Large intestine (tissue), 3 donors: Measurements from ENCODE around the gene DTX3. TPM values are rescaled to one million over a fixed set of nuclear protein-coding genes. Genes with fewer than 3 reads are reported as not detected.
"Not testable (repeated sequence)": the region's sequence is repeated elsewhere in the genome, so short reads cannot be mapped to it uniquely, and the experiment has no call there.

ENCODE experiments used
- DNase-seq, 2 donors: peaks; one replicate each; pipeline versions ENCODE4 v3.0.0 to v3.0.0-alpha.2; 2013
- H3K27ac ChIP-seq: one replicate; pipeline ENCODE4 v1.5.1; 2013; ENCODE audit warnings: low read length
- H3K27me3 ChIP-seq: 2 replicates; pipeline ENCODE4 v1.6.1; 2013; ENCODE audit warnings: low read length; ENCODE audit not compliant: control insufficient read depth, insufficient read depth
- H3K36me3 ChIP-seq: 2 replicates; pipeline ENCODE4 v1.6.1; 2013; ENCODE audit warnings: low read length; ENCODE audit not compliant: control insufficient read depth, insufficient read depth
- H3K4me1 ChIP-seq: one replicate; pipeline ENCODE4 v1.6.1; 2013; ENCODE audit warnings: low read length; ENCODE audit not compliant: control insufficient read depth, insufficient read depth
- H3K4me3 ChIP-seq: one replicate; pipeline ENCODE4 v1.5.1; 2013; ENCODE audit warnings: low read length
- H3K9me3 ChIP-seq: one replicate; pipeline ENCODE4 v1.6.1; 2013; ENCODE audit warnings: mild to moderate bottlenecking, low read depth, low read length, moderate library complexity; ENCODE audit not compliant: control insufficient read depth
- WGBS: methylation state at CpG from one replicate; pipeline ENCODE4 v1.1.5; 2013; ENCODE audit warnings: low lambda C conversion rate; ENCODE audit not compliant: insufficient coverage; 5-methylcytosine and 5-hydroxymethylcytosine counted together
- polyA plus RNA-seq: library from polyadenylated mRNA; unstranded; fragments of 120-200 nt; gene quantifications from one replicate; pipeline ENCODE4 v1.2.1, GENCODE V29; 2013

The DTX3 gene
- polyA plus RNA-seq, 1 donor: 25.9 TPM

- H3K4me1 ChIP-seq: peaks cover 8% of the 10 kb centered on the region
- no peak for DNase-seq
- WGBS: no CpG with 5 or more reads among the region's 10 CpGs
- H3K36me3 ChIP-seq: peaks cover 4% of the 10 kb centered on the region
- H3K9me3 ChIP-seq: no peaks in the 10 kb centered on the region
- no peak overlapping the region for H3K4me3 ChIP-seq
- no peak overlapping the region for H3K27ac ChIP-seq
- H3K27me3 ChIP-seq: peaks cover 91% of the 10 kb centered on the region
Observed at GRCh38 chr12:57613427-57614109, 8.9 kb downstream of the DTX3 start.

DNA sequence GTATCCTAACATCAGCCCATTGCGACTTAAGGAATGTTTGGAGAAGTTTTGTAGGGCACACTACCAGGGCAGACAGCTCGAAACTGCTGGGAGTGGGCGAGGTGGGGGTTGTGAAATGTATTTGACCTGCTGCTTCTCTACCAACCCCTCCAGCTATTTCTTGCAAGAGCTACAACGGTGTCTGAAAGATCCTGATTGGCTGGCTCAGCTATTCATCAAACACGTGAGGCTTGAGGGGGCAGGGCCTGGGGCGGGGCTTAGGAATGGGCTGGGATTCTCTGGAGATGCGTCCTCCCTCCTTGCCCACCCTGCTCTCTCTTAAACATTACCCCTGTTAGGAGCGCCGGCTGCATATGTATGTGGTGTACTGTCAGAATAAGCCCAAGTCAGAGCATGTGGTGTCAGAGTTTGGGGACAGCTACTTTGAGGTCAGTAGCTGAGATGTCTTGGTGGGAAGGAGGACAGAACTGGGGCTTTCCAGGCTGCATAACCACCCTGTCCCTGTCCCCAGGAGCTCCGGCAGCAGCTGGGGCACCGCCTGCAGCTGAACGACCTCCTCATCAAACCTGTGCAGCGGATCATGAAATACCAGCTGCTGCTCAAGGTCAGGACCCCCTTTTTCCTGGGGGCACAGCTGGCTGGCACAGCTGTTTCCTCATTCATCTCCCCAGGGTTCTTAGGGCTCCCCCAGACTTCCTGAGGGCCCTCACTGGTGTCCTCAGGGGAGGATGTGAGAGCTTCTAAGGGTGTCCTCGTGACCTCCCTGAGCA lies 9.7 kb downstream of the DTX3 start:
- peaks cover 4% of the 10 kb centered on the region for H3K36me3 ChIP-seq
- no peak for DNase-seq
- no CpG with 5 or more reads among the region's 14 CpGs for WGBS
- no peak overlapping the region for H3K4me3 ChIP-seq
- H3K27me3 ChIP-seq: peaks cover 96% of the 10 kb centered on the region
- peaks cover 10% of the 10 kb centered on the region for H3K4me1 ChIP-seq
- no peak overlapping the region for H3K27ac ChIP-seq
- no peaks in the 10 kb centered on the region for H3K9me3 ChIP-seq

DNA sequence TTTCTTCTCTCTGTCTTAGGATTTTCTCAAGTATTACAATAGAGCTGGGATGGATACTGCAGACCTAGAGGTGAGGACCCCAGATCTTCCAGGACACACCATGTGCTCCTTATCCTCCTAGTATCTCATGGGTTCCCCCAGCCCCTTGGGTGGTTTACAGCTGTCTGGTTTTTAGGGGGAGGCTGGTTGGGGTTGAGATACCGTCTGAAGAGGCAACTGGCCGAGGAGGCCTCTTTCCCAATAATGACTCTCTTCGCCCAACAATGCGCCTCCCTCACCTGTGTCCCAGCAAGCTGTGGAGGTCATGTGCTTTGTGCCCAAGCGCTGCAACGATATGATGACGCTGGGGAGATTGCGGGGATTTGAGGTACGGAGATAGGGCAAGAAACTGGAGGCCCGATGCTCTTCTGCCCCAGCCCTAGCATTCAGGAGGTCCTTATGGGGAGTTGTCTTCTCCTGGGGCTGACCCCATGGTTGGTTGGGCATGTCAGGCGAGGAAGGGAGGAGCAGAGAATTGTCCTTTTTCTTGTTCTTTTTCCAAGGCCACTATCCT lies 10.4 kb downstream of the DTX3 start:
- Histone ChIP-seq H3K4me3 (no peak overlapping the region), H3K27me3 (peaks cover 97% of the 10 kb centered on the region), H3K27ac (no peak overlapping the region), H3K4me1 (peaks cover 13% of the 10 kb centered on the region), H3K36me3 (peaks cover 4% of the 10 kb centered on the region), H3K9me3 (no peaks in the 10 kb centered on the region)
- DNase-seq: no peak
- WGBS: no CpG with 5 or more reads among the region's 11 CpGs

DNA sequence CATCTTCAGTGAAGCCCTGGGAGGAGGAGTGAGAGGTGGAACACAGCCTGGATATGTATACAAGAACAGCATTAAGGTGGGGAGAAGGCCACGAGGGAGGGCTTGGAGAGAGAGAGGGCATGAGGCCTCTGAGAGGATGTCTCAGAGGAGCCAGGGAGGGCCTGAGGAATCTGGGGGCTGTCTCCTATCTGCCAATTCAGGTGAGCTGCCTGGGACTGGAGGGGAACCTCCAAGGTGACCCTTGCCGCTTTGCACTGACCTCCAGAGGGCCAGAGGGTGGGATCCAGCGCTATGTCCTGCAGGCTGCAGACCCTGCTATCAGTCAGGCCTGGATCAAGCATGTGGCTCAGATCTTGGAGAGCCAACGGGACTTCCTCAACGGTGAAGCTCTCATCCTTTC lies 11.0 kb downstream of the DTX3 start:
- Histone ChIP-seq H3K4me1 (peaks cover 10% of the 10 kb centered on the region), H3K9me3 (peaks cover under 1% of the 10 kb centered on the region), H3K36me3 (peaks cover 4% of the 10 kb centered on the region), H3K27ac (no peak overlapping the region), H3K4me3 (no peak overlapping the region), H3K27me3 (peaks cover 97% of the 10 kb centered on the region)
- WGBS: no CpG with 5 or more reads among the region's 5 CpGs
- no peak for DNase-seq

DNA sequence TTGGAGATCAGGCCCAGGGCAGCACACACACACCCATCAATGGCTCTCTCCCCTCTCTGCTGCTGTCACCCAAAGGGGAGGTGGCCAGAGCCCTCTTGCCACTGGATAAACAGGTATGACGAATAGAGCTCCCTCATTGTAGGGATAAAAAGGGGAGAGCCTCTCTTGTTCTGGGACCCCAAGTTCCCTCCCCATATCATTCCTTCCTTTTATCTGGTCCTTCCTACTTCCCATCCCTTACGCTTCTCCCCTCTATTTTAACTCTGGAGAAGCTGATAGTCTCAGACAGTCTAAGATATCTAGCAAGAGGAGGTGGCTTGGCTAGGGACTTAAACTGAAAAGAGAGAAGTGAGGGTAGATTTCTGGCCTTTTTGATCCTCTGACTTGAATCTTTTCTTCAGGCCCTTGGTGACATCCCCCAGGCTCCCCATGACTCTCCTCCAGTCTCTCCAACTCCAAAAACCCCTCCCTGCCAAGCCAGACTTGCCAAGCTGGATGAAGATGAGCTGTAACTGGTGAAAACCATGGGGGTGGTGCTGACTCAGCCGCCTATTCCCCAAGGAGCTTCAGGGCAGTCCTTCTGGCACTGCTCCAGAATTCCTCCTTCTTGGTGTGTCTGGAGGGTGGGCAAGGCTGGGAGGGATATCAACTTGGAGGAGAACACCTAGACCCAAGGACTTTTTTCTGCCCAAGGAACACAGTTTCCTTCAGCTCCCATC lies 11.9 kb downstream of the DTX3 start:
- no peak for DNase-seq

DNA sequence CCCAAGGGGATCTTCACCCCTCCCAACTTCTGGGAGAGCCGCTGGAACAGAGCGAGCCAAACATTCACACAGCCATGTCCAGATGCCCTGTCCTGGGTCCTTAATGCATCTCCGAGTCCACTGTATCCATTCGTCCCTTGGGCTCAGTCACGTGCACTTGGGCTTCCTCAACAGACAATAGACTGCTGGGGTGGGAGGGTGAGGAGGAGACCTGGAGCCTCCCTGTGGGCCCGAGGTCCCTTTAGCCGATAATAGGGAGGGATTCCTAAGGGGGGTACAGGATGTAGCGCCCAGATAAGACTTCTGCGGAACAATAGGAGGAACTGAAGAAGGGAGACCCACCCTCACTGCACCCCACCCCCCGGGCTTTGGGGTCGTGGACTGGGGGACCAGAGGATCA lies 13.3 kb downstream of the DTX3 start:
- Histone ChIP-seq H3K27ac (no peak overlapping the region), H3K27me3 (peaks cover 98% of the 10 kb centered on the region), H3K9me3 (peaks cover 10% of the 10 kb centered on the region), H3K4me1 (peaks cover 15% of the 10 kb centered on the region), H3K36me3 (peaks cover 4% of the 10 kb centered on the region), H3K4me3 (no peak overlapping the region)
- WGBS: no CpG with 5 or more reads among the region's 11 CpGs
- DNase-seq: no peak

More for the DNA sequence above, 11.9 kb downstream of the DTX3 start:
- peaks cover 8% of the 10 kb centered on the region for H3K9me3 ChIP-seq
- H3K27me3 ChIP-seq: peaks cover 97% of the 10 kb centered on the region
- no CpG with 5 or more reads among the region's 3 CpGs for whole genome bisulfite sequencing
- H3K36me3 ChIP-seq: peaks cover 4% of the 10 kb centered on the region
- no peak overlapping the region for H3K27ac ChIP-seq
- peaks cover 13% of the 10 kb centered on the region for H3K4me1 ChIP-seq
- H3K4me3 ChIP-seq: no peak overlapping the region

DNA sequence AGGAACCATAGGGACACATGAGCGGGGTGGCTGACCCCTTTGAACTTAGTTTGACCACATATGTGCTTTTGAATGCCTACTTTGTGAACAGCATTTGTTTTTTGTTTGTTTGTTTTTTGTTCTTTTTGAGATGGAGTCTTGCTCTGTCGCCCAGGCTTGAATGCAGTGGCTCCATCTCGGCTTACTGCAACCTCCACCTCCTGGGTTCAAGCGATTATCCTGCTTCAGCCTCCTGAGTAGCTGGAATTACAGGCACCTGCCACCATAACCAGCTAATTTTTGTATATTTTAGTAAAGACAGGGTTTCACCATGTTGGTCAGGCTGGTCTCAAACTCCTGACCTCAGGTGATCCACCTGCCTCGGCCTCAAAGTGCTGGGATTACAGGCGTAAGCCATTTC lies 13.8 kb downstream of the DTX3 start:
- peaks cover 15% of the 10 kb centered on the region for H3K4me1 ChIP-seq
- WGBS: 86% methylated on average over 2 of the region's 6 CpGs
- H3K27ac ChIP-seq, H3K4me3 ChIP-seq, H3K36me3 ChIP-seq, DNase-seq: not testable (repeated sequence)
- H3K27me3 ChIP-seq: peaks cover 97% of the 10 kb centered on the region
- H3K9me3 ChIP-seq: peaks cover 10% of the 10 kb centered on the region

GRCh38 chr12:57618966-57619433 lies 14.4 kb downstream of the DTX3 start:
- H3K4me3 ChIP-seq: no peak overlapping the region
- no CpG with 5 or more reads among the region's 16 CpGs for WGBS
- no peak overlapping the region for H3K27ac ChIP-seq
- H3K36me3 ChIP-seq: peaks cover 4% of the 10 kb centered on the region
- H3K27me3 ChIP-seq: peaks cover 97% of the 10 kb centered on the region
- no peak for DNase-seq
- peaks cover 10% of the 10 kb centered on the region for H3K9me3 ChIP-seq
- peaks cover 15% of the 10 kb centered on the region for H3K4me1 ChIP-seq

DNA sequence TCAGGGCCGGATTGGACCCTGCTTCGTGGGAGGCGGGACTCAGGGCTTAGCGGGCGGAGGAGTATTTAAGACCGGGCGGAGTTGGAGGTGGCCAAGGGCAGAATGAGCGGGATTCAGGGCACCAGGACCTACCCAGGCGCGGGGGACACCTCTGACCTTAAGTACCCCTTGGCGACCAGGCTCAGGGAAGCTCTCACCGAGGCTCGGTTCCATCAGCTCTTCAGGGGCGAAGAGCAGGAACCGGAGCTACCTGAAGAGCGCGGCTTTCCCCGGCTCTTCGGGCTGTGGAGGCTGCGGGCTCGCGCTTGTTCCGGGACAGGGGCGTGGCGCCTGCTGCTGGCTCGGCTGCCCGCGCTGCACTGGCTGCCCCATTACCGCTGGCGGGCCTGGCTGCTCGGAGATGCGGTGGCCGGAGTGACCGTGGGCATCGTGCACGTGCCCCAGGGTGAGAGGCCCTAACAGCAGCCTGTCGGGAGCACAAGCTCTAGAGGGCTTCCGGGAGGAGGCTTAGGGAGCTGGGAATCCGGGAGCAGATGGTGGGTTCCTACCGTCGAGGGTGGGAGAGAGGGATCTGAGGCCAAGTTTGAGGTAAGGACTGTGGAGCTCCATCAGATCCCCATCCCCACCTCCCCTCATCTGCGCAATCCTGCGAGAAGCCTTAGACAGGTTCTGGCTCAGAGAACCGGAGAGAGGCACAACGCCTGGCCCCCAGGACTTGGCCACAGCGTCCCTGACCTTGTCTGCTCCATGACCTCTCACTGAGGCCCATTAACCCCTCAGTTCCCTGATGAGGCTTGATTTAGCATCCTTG lies 15.0 kb downstream of the DTX3 start:
- Histone ChIP-seq H3K9me3 (peaks cover 10% of the 10 kb centered on the region), H3K36me3 (peaks cover 2% of the 10 kb centered on the region), H3K4me1 (peaks cover 15% of the 10 kb centered on the region), H3K27ac (no peak overlapping the region), H3K27me3 (peaks cover 97% of the 10 kb centered on the region), H3K4me3 (no peak overlapping the region)
- WGBS: no CpG with 5 or more reads among the region's 46 CpGs
- peak in 1 of 2 donors; percentile 32 for DNase-seq
